Measurements from ENCODE around the gene CNOT6L. TPM values are rescaled to one million over a fixed set of nuclear protein-coding genes. Genes with fewer than 3 reads are reported as not detected.

CNOT6L gene
- 14.4 and 15.5 TPM in 2 replicates for polyA plus RNA-seq
- 76.7 and 83.6 TPM in 2 replicates for polyA minus RNA-seq

- Histone ChIP-seq H3F3A (ENCODE audit: insufficient read depth, low read length, poor library complexity, severe bottlenecking) (peaks cover 11% of the 10 kb centered on the region), H2AFZ (ENCODE audit: low read depth, low read length) (peak within 1 kb of the TSS; percentile 90), H3K27me3 (ENCODE audit: insufficient read depth, low read depth, low read length) (no peaks in the 10 kb centered on the region), H4K20me1 (ENCODE audit: insufficient read depth) (no peaks in the 10 kb centered on the region), H3K9me2 (ENCODE audit: insufficient read depth, low read length) (no peaks in the 10 kb centered on the region), H3K79me2 (replicated peaks; ENCODE audit: insufficient read depth, low read length) (peaks cover 33% of the 10 kb centered on the region), H3K36me3 (ENCODE audit: insufficient read depth, low read length) (no peaks in the 10 kb centered on the region), H3K27ac (ENCODE audit: low read length) (peak within 1 kb of the TSS; percentile 97), H3K9me3 (ENCODE audit: low read length) (no peaks in the 10 kb centered on the region), H3K9ac (ENCODE audit: low read length) (peak within 1 kb of the TSS; percentile 95), H3K4me2 (ENCODE audit: low read length) (peak within 1 kb of the TSS; percentile 75), H3K4me3 (ENCODE audit: low read length) (peak within 1 kb of the TSS; percentile 87)
- TF ChIP-seq POLR2AphosphoS5 (IDR thresholded peaks at IDR 0.05), result peak; percentile 69
- TF ChIP-seq MXI1 (conservative IDR thresholded peaks at IDR 0.05; ENCODE audit: poor library complexity, severe bottlenecking), result peak; percentile 36
- TF ChIP-seq TAF1 (IDR thresholded peaks at IDR 0.05; ENCODE audit: low read depth), result peak; percentile 65
- no peak for TF ChIP-seq EZH2 (IDR thresholded peaks at IDR 0.05; ENCODE audit: borderline replicate concordance, insufficient read depth, low read length, poor library complexity, severe bottlenecking)
- TF ChIP-seq REST (IDR thresholded peaks at IDR 0.05; ENCODE audit: borderline replicate concordance), result peak; percentile 79
- TF ChIP-seq SMC3 (conservative IDR thresholded peaks at IDR 0.05; ENCODE audit: poor library complexity), result no peak
- TF ChIP-seq RAD21 (conservative IDR thresholded peaks at IDR 0.05), result no peak
- TF ChIP-seq CTCF (IDR thresholded peaks at IDR 0.05; ENCODE audit: poor library complexity, severe bottlenecking), result no peak
- peak; percentile 7 for TF ChIP-seq EP300 (conservative IDR thresholded peaks at IDR 0.05; ENCODE audit: poor library complexity, severe bottlenecking)
Observed at GRCh38 chr4:77818602-77819403, at the start of gene CNOT6L. CNOT6L (minus strand) TSS chr4:77819368; CDS start chr4:77819308, 60 bp downstream.

GRCh38 chr4:77865259-77865658 lies 46.1 kb upstream of the CNOT6L start:
- H3F3A ChIP-seq (ENCODE audit: insufficient read depth, low read length, poor library complexity, severe bottlenecking), result no peaks in the 10 kb centered on the region
- no peak overlapping the region for H3K27ac ChIP-seq (ENCODE audit: low read length)
- no peaks in the 10 kb centered on the region for H3K79me2 ChIP-seq (replicated peaks; ENCODE audit: insufficient read depth, low read length)
- H3K9ac ChIP-seq (ENCODE audit: low read length), result no peak overlapping the region
- H3K36me3 ChIP-seq (ENCODE audit: insufficient read depth, low read length), result no peaks in the 10 kb centered on the region
- no peaks in the 10 kb centered on the region for H3K27me3 ChIP-seq (ENCODE audit: insufficient read depth, low read depth, low read length)
- H3K4me2 ChIP-seq (ENCODE audit: low read length), result no peak overlapping the region
- H2AFZ ChIP-seq (ENCODE audit: low read depth, low read length), result no peak overlapping the region
- no peak overlapping the region for H3K4me3 ChIP-seq (ENCODE audit: low read length)
- no peaks in the 10 kb centered on the region for H4K20me1 ChIP-seq (ENCODE audit: insufficient read depth)
- no peaks in the 10 kb centered on the region for H3K9me2 ChIP-seq (ENCODE audit: insufficient read depth, low read length)
- H3K9me3 ChIP-seq (ENCODE audit: low read length), result no peaks in the 10 kb centered on the region
- TF ChIP-seq TAF1 (IDR thresholded peaks at IDR 0.05; ENCODE audit: low read depth) (no peak), RAD21 (conservative IDR thresholded peaks at IDR 0.05) (no peak), SMC3 (conservative IDR thresholded peaks at IDR 0.05; ENCODE audit: poor library complexity) (no peak), POLR2AphosphoS5 (IDR thresholded peaks at IDR 0.05) (no peak), MXI1 (conservative IDR thresholded peaks at IDR 0.05; ENCODE audit: poor library complexity, severe bottlenecking) (no peak), EZH2 (IDR thresholded peaks at IDR 0.05; ENCODE audit: borderline replicate concordance, insufficient read depth, low read length, poor library complexity, severe bottlenecking) (no peak), EP300 (conservative IDR thresholded peaks at IDR 0.05; ENCODE audit: poor library complexity, severe bottlenecking) (no peak), REST (IDR thresholded peaks at IDR 0.05; ENCODE audit: borderline replicate concordance) (no peak), CTCF (IDR thresholded peaks at IDR 0.05; ENCODE audit: poor library complexity, severe bottlenecking) (no peak)

All from neural cell (in vitro differentiated cells).